ENCODE data around the gene N4BP3.

DNA sequence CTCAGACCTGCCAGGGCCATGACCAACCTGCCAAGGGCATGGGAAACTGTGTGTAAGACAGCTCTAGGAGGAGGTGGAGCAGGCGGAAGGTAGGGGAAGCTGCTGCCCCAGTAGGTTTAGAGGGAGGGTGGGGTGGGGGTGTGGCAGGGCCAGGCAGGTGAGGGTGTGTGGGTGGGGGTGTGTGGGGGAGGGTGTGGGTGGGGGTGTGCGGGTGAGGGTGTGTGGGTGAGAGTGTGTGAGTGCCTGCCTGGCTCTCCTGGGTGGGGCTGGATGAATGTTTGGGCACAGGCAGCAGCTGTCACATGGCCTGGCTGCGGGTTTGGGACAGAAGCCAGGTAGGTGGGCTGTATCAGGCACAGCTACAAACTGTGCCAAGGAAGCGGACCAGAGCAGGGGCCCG is 8.8 kb upstream of the N4BP3 start:
- TF ChIP-seq, protein P1, sequence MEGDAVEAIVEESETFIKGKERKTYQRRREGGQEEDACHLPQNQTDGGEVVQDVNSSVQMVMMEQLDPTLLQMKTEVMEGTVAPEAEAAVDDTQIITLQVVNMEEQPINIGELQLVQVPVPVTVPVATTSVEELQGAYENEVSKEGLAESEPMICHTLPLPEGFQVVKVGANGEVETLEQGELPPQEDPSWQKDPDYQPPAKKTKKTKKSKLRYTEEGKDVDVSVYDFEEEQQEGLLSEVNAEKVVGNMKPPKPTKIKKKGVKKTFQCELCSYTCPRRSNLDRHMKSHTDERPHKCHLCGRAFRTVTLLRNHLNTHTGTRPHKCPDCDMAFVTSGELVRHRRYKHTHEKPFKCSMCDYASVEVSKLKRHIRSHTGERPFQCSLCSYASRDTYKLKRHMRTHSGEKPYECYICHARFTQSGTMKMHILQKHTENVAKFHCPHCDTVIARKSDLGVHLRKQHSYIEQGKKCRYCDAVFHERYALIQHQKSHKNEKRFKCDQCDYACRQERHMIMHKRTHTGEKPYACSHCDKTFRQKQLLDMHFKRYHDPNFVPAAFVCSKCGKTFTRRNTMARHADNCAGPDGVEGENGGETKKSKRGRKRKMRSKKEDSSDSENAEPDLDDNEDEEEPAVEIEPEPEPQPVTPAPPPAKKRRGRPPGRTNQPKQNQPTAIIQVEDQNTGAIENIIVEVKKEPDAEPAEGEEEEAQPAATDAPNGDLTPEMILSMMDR (IDR thresholded peaks at IDR 0.05; ENCODE audit: borderline replicate concordance, extremely low read depth, low read length, poor library complexity, severe bottlenecking) = no peak
- TF ChIP-seq EZH2 (IDR thresholded peaks at IDR 0.05; ENCODE audit: borderline replicate concordance, low read depth, low read length, severe bottlenecking) = no peak

Data from DND-41 (cell line).